IMR-90 (cell line): ENCODE results near the gene MAP3K13.

Source experiments
- BHLHE40 ChIP-seq: fragments of 150-350 bp; IDR thresholded peaks from 2 replicates; pipeline ENCODE4 v1.6.1; 2016; ENCODE audit warnings: mild to moderate bottlenecking, low read depth, low read length
- CEBPB ChIP-seq: IDR thresholded peaks from 2 replicates; pipeline ENCODE4 v1.6.1; 2012; ENCODE audit warnings: low read depth, low read length, improper control_type of control experiment
- CHD1 ChIP-seq: IDR thresholded peaks from 2 replicates; pipeline ENCODE4 v1.6.1; 2012; ENCODE audit warnings: low read depth, low read length, improper control_type of control experiment
- CTCF ChIP-seq: conservative IDR thresholded peaks from 2 replicates; pipeline ENCODE4 v1.5.1; 2012; ENCODE audit warnings: mild to moderate bottlenecking, low read depth, low read length, improper control_type of control experiment
- ELK1 ChIP-seq: fragments of 150-350 bp; IDR thresholded peaks from 2 replicates; pipeline ENCODE4 v1.6.1; 2016; ENCODE audit warnings: low read depth, mild to moderate bottlenecking, low read length, moderate library complexity, borderline replicate concordance
- FOS ChIP-seq: fragments of 150-350 bp; IDR thresholded peaks from 2 replicates; pipeline ENCODE4 v1.6.1; 2016; ENCODE audit warnings: low read depth, low read length
- MAFK ChIP-seq: IDR thresholded peaks from 2 replicates; pipeline ENCODE4 v1.6.1; 2012; ENCODE audit warnings: low read depth, low read length, improper control_type of control experiment
- MXI1 ChIP-seq: IDR thresholded peaks from 2 replicates; pipeline ENCODE4 v1.6.1; 2012; ENCODE audit warnings: low read depth, mild to moderate bottlenecking, low read length, moderate library complexity, borderline replicate concordance
- POLR2A ChIP-seq: IDR thresholded peaks from 2 replicates; pipeline ENCODE4 v1.6.1; 2012; ENCODE audit warnings: mild to moderate bottlenecking, low read depth, low read length
- RAD21 ChIP-seq: IDR thresholded peaks from 2 replicates; pipeline ENCODE4 v1.6.1; 2012; ENCODE audit warnings: low read length, improper control_type of control experiment
- RCOR1 ChIP-seq: IDR thresholded peaks from 2 replicates; pipeline ENCODE4 v1.6.1; 2012; ENCODE audit warnings: mild to moderate bottlenecking, low read length, improper control_type of control experiment; ENCODE audit not compliant: insufficient replicate concordance
- RFX5 ChIP-seq: IDR thresholded peaks from 2 replicates; pipeline ENCODE4 v1.8.0; 2012; ENCODE audit warnings: low read depth, mild to moderate bottlenecking, low read length, moderate library complexity
- USF2 ChIP-seq: fragments of 150-350 bp; IDR thresholded peaks from 2 replicates; pipeline ENCODE4 v1.6.1; 2017; ENCODE audit warnings: mild to moderate bottlenecking, antibody characterized with exemption, low read length, low read depth

- TF ChIP-seq CTCF (no peak), POLR2A (no peak), RAD21 (no peak), RFX5 (no peak), RCOR1 (no peak), FOS (no peak), CHD1 (no peak), MXI1 (no peak), USF2 (no peak), MAFK (no peak), BHLHE40 (no peak), ELK1 (no peak), CEBPB (no peak)
These were observed 44.8 kb upstream of the MAP3K13 start for GRCh38 chr3:185318141-185318540.
